ENCODE measurements around the gene CDK5RAP3.

DNA sequence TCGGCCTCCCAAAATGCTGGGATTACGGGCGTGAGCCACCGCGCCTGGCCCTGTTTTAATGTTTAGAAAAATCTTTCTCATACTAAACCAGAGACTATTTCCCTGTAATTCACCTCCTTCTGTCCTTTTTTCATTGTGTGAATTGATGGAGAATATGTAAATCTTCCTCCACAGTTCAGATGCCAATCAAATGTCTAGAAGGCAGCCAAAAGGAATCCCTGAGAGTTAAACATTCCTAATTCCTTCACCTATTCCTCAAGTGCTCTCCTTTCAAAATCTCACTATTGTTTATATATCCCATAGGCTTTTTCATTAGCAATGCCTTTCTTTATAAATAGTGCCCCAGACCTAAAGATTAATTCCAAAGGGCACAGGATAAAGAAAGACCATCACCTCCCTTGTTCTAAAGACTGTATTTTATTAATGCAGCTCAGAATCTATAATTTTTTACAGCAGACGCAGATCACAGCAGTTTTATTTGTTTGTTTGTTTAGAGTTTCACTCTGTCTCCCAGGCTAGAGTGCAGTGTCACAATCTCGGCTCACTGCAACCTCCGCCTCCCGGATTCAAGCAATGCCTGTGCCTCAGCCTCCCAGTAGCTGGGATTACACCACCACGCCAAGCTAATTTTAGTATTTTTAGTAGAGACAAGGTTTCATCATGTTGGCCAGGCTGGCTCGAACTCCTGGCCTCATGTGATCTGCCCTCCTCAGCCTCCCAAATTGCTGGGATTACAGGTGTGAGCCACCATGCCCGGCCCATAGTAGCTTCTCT lies 36.2 kb downstream of the CDK5RAP3 start:
- TF ChIP-seq, protein P1, sequence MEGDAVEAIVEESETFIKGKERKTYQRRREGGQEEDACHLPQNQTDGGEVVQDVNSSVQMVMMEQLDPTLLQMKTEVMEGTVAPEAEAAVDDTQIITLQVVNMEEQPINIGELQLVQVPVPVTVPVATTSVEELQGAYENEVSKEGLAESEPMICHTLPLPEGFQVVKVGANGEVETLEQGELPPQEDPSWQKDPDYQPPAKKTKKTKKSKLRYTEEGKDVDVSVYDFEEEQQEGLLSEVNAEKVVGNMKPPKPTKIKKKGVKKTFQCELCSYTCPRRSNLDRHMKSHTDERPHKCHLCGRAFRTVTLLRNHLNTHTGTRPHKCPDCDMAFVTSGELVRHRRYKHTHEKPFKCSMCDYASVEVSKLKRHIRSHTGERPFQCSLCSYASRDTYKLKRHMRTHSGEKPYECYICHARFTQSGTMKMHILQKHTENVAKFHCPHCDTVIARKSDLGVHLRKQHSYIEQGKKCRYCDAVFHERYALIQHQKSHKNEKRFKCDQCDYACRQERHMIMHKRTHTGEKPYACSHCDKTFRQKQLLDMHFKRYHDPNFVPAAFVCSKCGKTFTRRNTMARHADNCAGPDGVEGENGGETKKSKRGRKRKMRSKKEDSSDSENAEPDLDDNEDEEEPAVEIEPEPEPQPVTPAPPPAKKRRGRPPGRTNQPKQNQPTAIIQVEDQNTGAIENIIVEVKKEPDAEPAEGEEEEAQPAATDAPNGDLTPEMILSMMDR (conservative IDR thresholded peaks at IDR 0.05 in 1 of 2, IDR thresholded peaks at IDR 0.05 in 1 of 2; ENCODE audit: low read depth in 1 of 2, low read length in 2 of 2) = no peak
- no peak for TF ChIP-seq EZH2 (IDR thresholded peaks at IDR 0.05; ENCODE audit: low read length, missing control alignments)
